ENCODE data around the gene RGS12.

DNA sequence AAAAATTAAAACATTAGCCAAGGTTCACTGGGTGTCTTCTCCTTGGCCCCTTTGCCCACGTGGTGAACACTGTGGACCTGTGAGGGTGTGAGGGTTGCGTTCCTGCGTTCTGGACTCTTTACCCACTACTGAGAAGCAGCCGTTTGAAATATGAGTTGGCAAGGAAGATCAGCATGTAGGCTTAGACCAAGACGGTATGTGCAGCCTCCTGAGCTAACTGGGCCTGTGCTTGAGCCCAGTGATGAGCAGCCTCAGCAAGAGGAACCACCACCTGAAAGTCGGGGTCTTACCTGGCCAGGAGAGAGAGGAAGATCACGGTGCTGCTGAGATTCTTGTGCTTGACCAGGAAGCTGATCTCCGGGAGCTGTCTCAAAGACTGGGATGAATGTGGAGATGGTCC is 19.5 kb downstream of the RGS12 start:
- no peak for TF ChIP-seq NRF1 (IDR thresholded peaks at IDR 0.05; ENCODE audit: low read depth, low read length)
- TF ChIP-seq, protein P1, sequence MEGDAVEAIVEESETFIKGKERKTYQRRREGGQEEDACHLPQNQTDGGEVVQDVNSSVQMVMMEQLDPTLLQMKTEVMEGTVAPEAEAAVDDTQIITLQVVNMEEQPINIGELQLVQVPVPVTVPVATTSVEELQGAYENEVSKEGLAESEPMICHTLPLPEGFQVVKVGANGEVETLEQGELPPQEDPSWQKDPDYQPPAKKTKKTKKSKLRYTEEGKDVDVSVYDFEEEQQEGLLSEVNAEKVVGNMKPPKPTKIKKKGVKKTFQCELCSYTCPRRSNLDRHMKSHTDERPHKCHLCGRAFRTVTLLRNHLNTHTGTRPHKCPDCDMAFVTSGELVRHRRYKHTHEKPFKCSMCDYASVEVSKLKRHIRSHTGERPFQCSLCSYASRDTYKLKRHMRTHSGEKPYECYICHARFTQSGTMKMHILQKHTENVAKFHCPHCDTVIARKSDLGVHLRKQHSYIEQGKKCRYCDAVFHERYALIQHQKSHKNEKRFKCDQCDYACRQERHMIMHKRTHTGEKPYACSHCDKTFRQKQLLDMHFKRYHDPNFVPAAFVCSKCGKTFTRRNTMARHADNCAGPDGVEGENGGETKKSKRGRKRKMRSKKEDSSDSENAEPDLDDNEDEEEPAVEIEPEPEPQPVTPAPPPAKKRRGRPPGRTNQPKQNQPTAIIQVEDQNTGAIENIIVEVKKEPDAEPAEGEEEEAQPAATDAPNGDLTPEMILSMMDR (IDR thresholded peaks at IDR 0.05), result no peak
- TF ChIP-seq TAF1 (IDR thresholded peaks at IDR 0.05; ENCODE audit: borderline replicate concordance, low read depth, low read length), result no peak
- no peak for TF ChIP-seq FOXM1 (IDR thresholded peaks at IDR 0.05; ENCODE audit: low read depth)
- TF ChIP-seq, protein P2, sequence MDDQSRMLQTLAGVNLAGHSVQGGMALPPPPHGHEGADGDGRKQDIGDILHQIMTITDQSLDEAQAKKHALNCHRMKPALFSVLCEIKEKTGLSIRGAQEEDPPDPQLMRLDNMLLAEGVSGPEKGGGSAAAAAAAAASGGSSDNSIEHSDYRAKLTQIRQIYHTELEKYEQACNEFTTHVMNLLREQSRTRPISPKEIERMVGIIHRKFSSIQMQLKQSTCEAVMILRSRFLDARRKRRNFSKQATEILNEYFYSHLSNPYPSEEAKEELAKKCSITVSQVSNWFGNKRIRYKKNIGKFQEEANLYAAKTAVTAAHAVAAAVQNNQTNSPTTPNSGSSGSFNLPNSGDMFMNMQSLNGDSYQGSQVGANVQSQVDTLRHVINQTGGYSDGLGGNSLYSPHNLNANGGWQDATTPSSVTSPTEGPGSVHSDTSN (IDR thresholded peaks at IDR 0.05), result no peak
- no peak for TF ChIP-seq RAD21 (IDR thresholded peaks at IDR 0.05; ENCODE audit: low read length)
- no peak for TF ChIP-seq EP300 (IDR thresholded peaks at IDR 0.05; ENCODE audit: borderline replicate concordance in 1 of 2, low read depth in 1 of 2, low read length in 1 of 2)
- TF ChIP-seq, protein P3, sequence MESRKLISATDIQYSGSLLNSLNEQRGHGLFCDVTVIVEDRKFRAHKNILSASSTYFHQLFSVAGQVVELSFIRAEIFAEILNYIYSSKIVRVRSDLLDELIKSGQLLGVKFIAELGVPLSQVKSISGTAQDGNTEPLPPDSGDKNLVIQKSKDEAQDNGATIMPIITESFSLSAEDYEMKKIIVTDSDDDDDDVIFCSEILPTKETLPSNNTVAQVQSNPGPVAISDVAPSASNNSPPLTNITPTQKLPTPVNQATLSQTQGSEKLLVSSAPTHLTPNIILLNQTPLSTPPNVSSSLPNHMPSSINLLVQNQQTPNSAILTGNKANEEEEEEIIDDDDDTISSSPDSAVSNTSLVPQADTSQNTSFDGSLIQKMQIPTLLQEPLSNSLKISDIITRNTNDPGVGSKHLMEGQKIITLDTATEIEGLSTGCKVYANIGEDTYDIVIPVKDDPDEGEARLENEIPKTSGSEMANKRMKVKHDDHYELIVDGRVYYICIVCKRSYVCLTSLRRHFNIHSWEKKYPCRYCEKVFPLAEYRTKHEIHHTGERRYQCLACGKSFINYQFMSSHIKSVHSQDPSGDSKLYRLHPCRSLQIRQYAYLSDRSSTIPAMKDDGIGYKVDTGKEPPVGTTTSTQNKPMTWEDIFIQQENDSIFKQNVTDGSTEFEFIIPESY (IDR thresholded peaks at IDR 0.05; ENCODE audit: borderline replicate concordance, low read depth), result no peak
- TF ChIP-seq TCF12 (IDR thresholded peaks at IDR 0.05), result no peak
- TF ChIP-seq JUND (IDR thresholded peaks at IDR 0.05), result no peak
- TF ChIP-seq POLR2AphosphoS5 (IDR thresholded peaks at IDR 0.05; ENCODE audit: low read depth, low read length), result no peak
- TF ChIP-seq RXRA (IDR thresholded peaks at IDR 0.05; ENCODE audit: borderline replicate concordance, low read depth), result no peak
- TF ChIP-seq YY1 (IDR thresholded peaks at IDR 0.05; ENCODE audit: low read depth), result no peak

Data from SK-N-SH (cell line).